Spleen (tissue), 11 donors: ENCODE results near the gene PPDPF. TPM values are rescaled to one million over a fixed set of nuclear protein-coding genes. Genes with fewer than 3 reads are reported as not detected.

ENCODE experiments used
- DNase-seq: peaks from one replicate; pipeline ENCODE4 v3.0.0-alpha.2; 2020
- H3K27ac ChIP-seq, 8 donors: fragments of 200-600 bp; sonication (generic) in 7 of 8; 1 replicate in 4 of 8; 2 replicates in 4 of 8; pipeline versions ENCODE4 v1.5.0 to v1.8.0; 2016 to 2021; ENCODE audit warnings: inconsistent platforms in 4 of 8, mild to moderate bottlenecking in 4 of 8, moderate library complexity in 1 of 8
- H3K27me3 ChIP-seq, 7 donors: fragments of 200-600 bp; sonication (generic) in 6 of 7; replicated peaks in 1 of 7; 1 replicate in 4 of 7; 2 replicates in 3 of 7; pipeline versions ENCODE4 v1.5.0 to v1.8.0; 2016 to 2021; ENCODE audit warnings: inconsistent platforms in 3 of 7, mild to moderate bottlenecking in 1 of 7
- H3K36me3 ChIP-seq, 6 donors: fragments of 200-600 bp; sonication (generic) in 5 of 6; 1 replicate in 4 of 6; 2 replicates in 2 of 6; pipeline versions ENCODE4 v1.5.0 to v1.8.0; 2016 to 2021; ENCODE audit warnings: inconsistent platforms in 2 of 6
- H3K4me1 ChIP-seq, 6 donors: fragments of 200-600 bp; sonication (generic) in 5 of 6; 1 replicate in 3 of 6; 2 replicates in 3 of 6; pipeline versions ENCODE4 v1.5.0 to v1.8.0; 2016 to 2021; ENCODE audit warnings: inconsistent platforms in 3 of 6
- H3K4me3 ChIP-seq, 8 donors: fragments of 200-600 bp; sonication (generic) in 7 of 8; 1 replicate in 4 of 8; 2 replicates in 4 of 8; pipeline versions ENCODE4 v1.5.0 to v1.8.0; 2016 to 2021; ENCODE audit warnings: inconsistent platforms in 4 of 8, mild to moderate bottlenecking in 4 of 8, moderate library complexity in 2 of 8
- H3K9me3 ChIP-seq, 8 donors: fragments of 200-600 bp; sonication (generic) in 7 of 8; 1 replicate in 4 of 8; 2 replicates in 4 of 8; pipeline versions ENCODE4 v1.5.0 to v1.8.0; 2016 to 2021; ENCODE audit warnings: inconsistent platforms in 4 of 8
- POLR2A ChIP-seq, 3 donors: fragments of 450-650 bp; IDR thresholded peaks; one replicate each; pipeline ENCODE4 v1.5.1; 2017; ENCODE audit warnings: antibody characterized with exemption in 3 of 3, mild to moderate bottlenecking in 1 of 3
- POLR2AphosphoS5 ChIP-seq, 3 donors: sonication (generic); formaldehyde crosslinking; IDR thresholded peaks; one replicate each; pipeline ENCODE4 v1.5.1; 2017; ENCODE audit warnings: antibody characterized with exemption in 3 of 3
- WGBS, 5 donors: extraction: QIAGEN DNeasy Blood & Tissue Kit in 3 of 5; methylation state at CpG; one replicate each; pipeline versions ENCODE4 v1.1.5 to v1.1.7; 2013 to 2018; 5-methylcytosine and 5-hydroxymethylcytosine counted together
- intact Hi-C: fragments of 100-400 bp; cut with DNase I; formaldehyde crosslinking; loops from one replicate; pipeline ENCODE4 v1.15.0; 2023; ENCODE audit warnings: low total_unique reads
- polyA plus RNA-seq, 3 donors: library from polyadenylated mRNA; stranded (reverse); fragments of 200-250 nt; gene quantifications; one replicate each; pipeline ENCODE4 v1.2.1, GENCODE V29; 2013
- total RNA-seq, 7 donors: library from RNA; depleted of rRNA in 3 of 7; stranded (reverse); fragments of >200 nt in 3 of 7; fragmentation: NEBNext Ultra II Directional in 4 of 7; extraction: Animal tissue kit (Norgen Biotek cat#: 25700) in 4 of 7; gene quantifications; one replicate each; pipeline versions ENCODE4 v1.1.0 to v1.2.1, GENCODE V29; 2016 to 2021
- TF ChIP-seq, protein P1 (sequence below), 11 experiments: fragments of 200-600 bp in 7 of 11; fragments of 450-650 bp in 4 of 11; sonication (generic) in 4 of 11; IDR thresholded peaks in 8 of 11; conservative IDR thresholded peaks in 3 of 11; 1 replicate in 7 of 11; 2 replicates in 4 of 11; pipeline versions ENCODE4 v1.4.0 to v1.8.0; 2016 to 2021; ENCODE audit warnings: antibody characterized with exemption in 11 of 11, inconsistent platforms in 4 of 11, mild to moderate bottlenecking in 1 of 11
- donor health status: healthy with polysubstance abuse.
- donor health status: DM: no; HTN: no; CAD: no; lungs with moderate emphysema.
- donor health status: DM: no; HTN: no; CAD: no.
- donor health status: Bipolar disorder and iron deficiency.
- donor health status: healthy.
- donor health status: DM: no; HTN: no; CAD: no.
- donor health status: DM: yes; HTN: yes; CAD: no.

The PPDPF gene
- total and polyA plus RNA-seq, 10 donors, result 68.8 to 275 (median 124) TPM

DNA sequence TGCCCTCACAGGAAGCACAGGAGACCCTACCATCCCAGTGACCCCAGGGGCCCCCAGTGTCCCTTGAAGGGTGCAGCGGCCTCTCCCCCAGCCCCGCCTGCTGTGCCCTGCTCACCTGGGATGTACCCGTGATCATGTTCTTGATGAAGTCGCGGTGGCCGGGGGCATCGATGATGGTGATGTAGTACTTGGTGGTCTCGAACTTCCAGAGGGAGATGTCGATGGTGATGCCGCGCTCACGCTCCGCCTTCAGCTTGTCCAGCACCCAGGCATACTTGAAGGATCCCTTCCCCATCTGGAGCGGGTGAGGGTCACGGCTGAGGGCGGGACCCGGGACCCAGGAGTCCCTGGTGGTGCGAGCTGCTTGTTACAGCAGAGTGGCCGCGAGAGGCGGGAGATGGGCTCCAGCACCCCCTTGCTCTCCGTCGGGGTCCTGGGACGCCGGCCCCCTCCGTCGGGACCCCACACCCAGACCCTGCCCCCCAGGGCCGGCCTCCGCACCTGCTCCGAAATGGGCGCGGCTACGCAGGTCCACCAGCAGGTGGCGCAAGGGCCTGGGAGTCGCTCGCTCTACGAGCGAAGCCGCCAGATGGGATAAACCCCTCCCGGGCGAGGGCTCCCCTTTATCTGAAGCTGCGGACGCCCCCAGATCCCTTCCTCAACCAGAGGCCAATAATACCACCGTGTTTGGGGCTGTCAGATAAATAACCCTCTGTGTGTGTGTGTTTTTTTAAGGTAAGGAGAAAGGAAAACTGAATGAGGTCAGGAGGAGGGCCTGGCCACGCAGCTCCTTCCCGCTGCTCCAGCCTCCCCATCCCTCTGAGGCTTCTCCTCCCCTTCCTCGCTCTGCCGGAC lies 24.6 kb upstream of the PPDPF start:
- intact Hi-C loops, result no loop called here
- TF ChIP-seq POLR2AphosphoS5 (IDR thresholded peaks at IDR 0.05) (peak in 2 of 3 donors; percentile 43 to 60), POLR2A (IDR thresholded peaks at IDR 0.05) (no peak)
- TF ChIP-seq, protein P1, sequence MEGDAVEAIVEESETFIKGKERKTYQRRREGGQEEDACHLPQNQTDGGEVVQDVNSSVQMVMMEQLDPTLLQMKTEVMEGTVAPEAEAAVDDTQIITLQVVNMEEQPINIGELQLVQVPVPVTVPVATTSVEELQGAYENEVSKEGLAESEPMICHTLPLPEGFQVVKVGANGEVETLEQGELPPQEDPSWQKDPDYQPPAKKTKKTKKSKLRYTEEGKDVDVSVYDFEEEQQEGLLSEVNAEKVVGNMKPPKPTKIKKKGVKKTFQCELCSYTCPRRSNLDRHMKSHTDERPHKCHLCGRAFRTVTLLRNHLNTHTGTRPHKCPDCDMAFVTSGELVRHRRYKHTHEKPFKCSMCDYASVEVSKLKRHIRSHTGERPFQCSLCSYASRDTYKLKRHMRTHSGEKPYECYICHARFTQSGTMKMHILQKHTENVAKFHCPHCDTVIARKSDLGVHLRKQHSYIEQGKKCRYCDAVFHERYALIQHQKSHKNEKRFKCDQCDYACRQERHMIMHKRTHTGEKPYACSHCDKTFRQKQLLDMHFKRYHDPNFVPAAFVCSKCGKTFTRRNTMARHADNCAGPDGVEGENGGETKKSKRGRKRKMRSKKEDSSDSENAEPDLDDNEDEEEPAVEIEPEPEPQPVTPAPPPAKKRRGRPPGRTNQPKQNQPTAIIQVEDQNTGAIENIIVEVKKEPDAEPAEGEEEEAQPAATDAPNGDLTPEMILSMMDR (IDR thresholded peaks at IDR 0.05 in 8 of 11, conservative IDR thresholded peaks at IDR 0.05 in 3 of 11), result peak; percentile 64 to 98 (median 94)
- Histone ChIP-seq H3K27me3 (peaks cover 0 to 72% (median 40%) of the 10 kb centered on the region in 7 donors), H3K9me3 (no peaks in the 10 kb centered on the region), H3K36me3 (no peaks in the 10 kb centered on the region), H3K27ac (no peak overlapping the region), H3K4me3 (peak overlapping the region in 6 of 8 donors; percentile 10 to 60 (median 24)), H3K4me1 (peaks cover 5 to 42% (median 30%) of the 10 kb centered on the region in 6 donors)
- WGBS, 5 donors, result 20 to 41% (median 25%) methylated on average over 24 to 48 of the region's 48 CpGs
- DNase-seq, result peak; percentile 94

- no peaks in the 10 kb centered on the region for H3K36me3 ChIP-seq
- TF ChIP-seq, protein P1 (IDR thresholded peaks at IDR 0.05 in 8 of 11, conservative IDR thresholded peaks at IDR 0.05 in 3 of 11), result no peak
- TF ChIP-seq POLR2AphosphoS5 (IDR thresholded peaks at IDR 0.05) (no peak), POLR2A (IDR thresholded peaks at IDR 0.05) (no peak)
- H3K4me1 ChIP-seq, result peaks cover 5 to 42% (median 30%) of the 10 kb centered on the region in 6 donors
- H3K4me3 ChIP-seq, result peak overlapping the region in 6 of 8 donors; percentile 10 to 60 (median 24)
- DNase-seq, result no peak
- 60 to 84% (median 66%) methylated on average over 7 to 16 of the region's 16 CpGs for WGBS, 5 donors
- no peak overlapping the region for H3K27ac ChIP-seq
- peaks cover 0 to 71% (median 38%) of the 10 kb centered on the region in 7 donors for H3K27me3 ChIP-seq
- no peaks in the 10 kb centered on the region for H3K9me3 ChIP-seq
- intact Hi-C loops, result no loop called here
Measured at GRCh38 chr20:63496596-63497120, 23.9 kb upstream of the PPDPF start.

DNA sequence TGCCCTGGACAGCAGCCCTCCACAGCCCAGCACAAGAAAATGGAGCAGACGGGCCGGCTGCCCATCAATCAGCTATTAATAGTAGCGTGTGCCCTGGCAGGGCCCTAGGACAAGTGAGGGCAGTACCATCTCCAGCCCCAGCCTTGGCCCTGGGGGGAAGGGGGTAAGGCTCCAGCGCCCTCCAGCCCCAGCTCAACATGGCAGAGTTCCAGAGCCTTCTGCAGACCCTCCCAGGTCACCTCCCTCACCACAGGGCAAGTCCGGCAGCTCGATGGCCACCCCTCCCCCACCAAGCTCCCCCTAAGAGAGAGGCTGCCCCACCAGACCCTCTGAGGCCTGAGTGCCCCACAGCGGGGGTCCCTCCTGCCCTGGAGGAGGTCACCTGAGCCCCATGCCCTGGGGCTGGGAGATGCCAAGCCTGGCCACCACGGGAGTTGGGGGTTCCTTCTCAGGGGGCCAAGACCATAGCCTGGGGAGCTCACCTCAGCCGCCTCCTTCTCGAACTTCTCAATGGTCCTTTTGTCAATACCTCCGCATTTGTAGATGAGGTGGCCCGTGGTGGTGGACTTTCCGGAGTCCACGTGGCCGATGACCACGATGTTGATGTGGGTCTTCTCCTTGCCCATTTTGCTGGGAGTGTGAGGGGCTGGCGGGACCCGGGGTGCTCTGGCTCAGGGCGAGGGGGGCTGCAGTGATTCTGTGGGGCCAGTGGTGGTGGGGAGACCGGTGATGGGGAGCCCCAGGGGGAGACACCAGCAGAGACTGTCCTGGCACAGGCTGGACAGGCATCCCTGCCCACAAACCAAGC lies 23.2 kb upstream of the PPDPF start:
- Histone ChIP-seq H3K27ac (no peak overlapping the region), H3K9me3 (no peaks in the 10 kb centered on the region), H3K27me3 (peaks cover 0 to 78% (median 38%) of the 10 kb centered on the region in 7 donors), H3K4me3 (no peak overlapping the region), H3K4me1 (peaks cover 5 to 42% (median 30%) of the 10 kb centered on the region in 6 donors), H3K36me3 (no peaks in the 10 kb centered on the region)
- TF ChIP-seq, protein P1 (IDR thresholded peaks at IDR 0.05 in 8 of 11, conservative IDR thresholded peaks at IDR 0.05 in 3 of 11), result no peak
- TF ChIP-seq POLR2AphosphoS5 (IDR thresholded peaks at IDR 0.05) (no peak), POLR2A (IDR thresholded peaks at IDR 0.05) (no peak)
- WGBS, 5 donors, result 62 to 73% (median 65%) methylated on average over 8 to 20 of the region's 20 CpGs
- DNase-seq, result no peak
- intact Hi-C loops, result no loop called here
